ENCODE measurements around the gene SLC22A23.

DNA sequence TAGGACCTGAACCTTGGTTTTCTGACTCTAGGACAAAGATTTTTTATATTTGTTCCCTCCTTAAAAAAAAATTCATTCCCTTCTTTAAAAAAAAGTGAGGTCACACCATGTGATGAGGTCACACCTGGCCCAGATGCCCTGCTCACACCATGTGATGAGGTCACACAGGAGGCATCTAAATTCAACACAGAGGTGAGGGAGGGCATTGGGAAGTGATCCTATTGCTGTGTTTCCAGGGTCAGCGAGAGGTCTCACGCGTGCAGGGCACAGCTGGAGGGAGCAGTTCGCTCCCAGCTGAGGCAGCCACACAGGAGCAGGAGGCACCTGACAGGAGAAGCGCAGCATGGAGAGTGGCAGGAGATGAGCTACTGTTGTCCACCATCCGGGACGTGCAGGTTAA, 92.5 kb downstream of the SLC22A23 start:
- no peak for TF ChIP-seq POLR2AphosphoS5 (IDR thresholded peaks at IDR 0.05; ENCODE audit: low read depth, low read length)
- no peak for TF ChIP-seq POLR2A (IDR thresholded peaks at IDR 0.05; ENCODE audit: low read depth, low read length)
- TF ChIP-seq TAF1 (IDR thresholded peaks at IDR 0.05; ENCODE audit: borderline replicate concordance, low read depth, low read length): no peak

All from GM12892 (cell line).